GM23338 (cell line): Measurements from ENCODE around the gene RPS21.

ENCODE experiments used
- CREB1 ChIP-seq: fragments of 250-450 bp; sonication (Bioruptor Pico); IDR thresholded peaks from 2 replicates; pipeline ENCODE4 v1.5.0; 2020; ENCODE audit warnings: low read depth, mild to moderate bottlenecking, moderate library complexity
- CTCF ChIP-seq, 2 experiments: fragments of 200-600 bp in 1 of 2; sonication (generic) in 1 of 2; conservative IDR thresholded peaks; 2 replicates each; pipeline versions ENCODE4 v1.5.1 to v1.6.1; 2016 to 2017; ENCODE audit warnings: antibody characterized with exemption in 2 of 2, low read depth in 2 of 2, mild to moderate bottlenecking in 2 of 2, moderate library complexity in 1 of 2
- EZH2 ChIP-seq: fragments of 200-600 bp; sonication (generic); IDR thresholded peaks from one replicate; pipeline ENCODE4 v1.8.0; 2017; ENCODE audit warnings: antibody characterized with exemption, mild to moderate bottlenecking, low read depth; ENCODE audit not compliant: unreplicated experiment
- EZH2phosphoT487 ChIP-seq: fragments of 200-600 bp; sonication (generic); IDR thresholded peaks from one replicate; pipeline ENCODE4 v1.8.1; 2018; ENCODE audit warnings: antibody characterized with exemption; ENCODE audit not compliant: unreplicated experiment
- JUNB ChIP-seq: IDR thresholded peaks from one replicate; pipeline ENCODE4 v1.6.1; 2016; ENCODE audit warnings: antibody characterized with exemption; ENCODE audit not compliant: unreplicated experiment
- POLR2AphosphoS5 ChIP-seq: IDR thresholded peaks from 2 replicates; pipeline ENCODE4 v1.6.1; 2016; ENCODE audit warnings: antibody characterized with exemption, low read depth
- STAT1 ChIP-seq: IDR thresholded peaks from one replicate; pipeline ENCODE4 v1.6.1; 2016; ENCODE audit warnings: antibody characterized with exemption; ENCODE audit not compliant: unreplicated experiment

- TF ChIP-seq POLR2AphosphoS5 (no peak), CTCF (conservative IDR thresholded peaks at IDR 0.05; ENCODE audit: low read depth in 2 of 2) (no peak), EZH2 (no peak), CREB1 (CRISPR knock-in tag) (no peak), JUNB (no peak), EZH2phosphoT487 (no peak), STAT1 (no peak)
These were observed 27.3 kb upstream of the RPS21 start for GRCh38 chr20:62359491-62360121.
